ENCODE data around the gene GALNT2.

The GALNT2 gene

DNA sequence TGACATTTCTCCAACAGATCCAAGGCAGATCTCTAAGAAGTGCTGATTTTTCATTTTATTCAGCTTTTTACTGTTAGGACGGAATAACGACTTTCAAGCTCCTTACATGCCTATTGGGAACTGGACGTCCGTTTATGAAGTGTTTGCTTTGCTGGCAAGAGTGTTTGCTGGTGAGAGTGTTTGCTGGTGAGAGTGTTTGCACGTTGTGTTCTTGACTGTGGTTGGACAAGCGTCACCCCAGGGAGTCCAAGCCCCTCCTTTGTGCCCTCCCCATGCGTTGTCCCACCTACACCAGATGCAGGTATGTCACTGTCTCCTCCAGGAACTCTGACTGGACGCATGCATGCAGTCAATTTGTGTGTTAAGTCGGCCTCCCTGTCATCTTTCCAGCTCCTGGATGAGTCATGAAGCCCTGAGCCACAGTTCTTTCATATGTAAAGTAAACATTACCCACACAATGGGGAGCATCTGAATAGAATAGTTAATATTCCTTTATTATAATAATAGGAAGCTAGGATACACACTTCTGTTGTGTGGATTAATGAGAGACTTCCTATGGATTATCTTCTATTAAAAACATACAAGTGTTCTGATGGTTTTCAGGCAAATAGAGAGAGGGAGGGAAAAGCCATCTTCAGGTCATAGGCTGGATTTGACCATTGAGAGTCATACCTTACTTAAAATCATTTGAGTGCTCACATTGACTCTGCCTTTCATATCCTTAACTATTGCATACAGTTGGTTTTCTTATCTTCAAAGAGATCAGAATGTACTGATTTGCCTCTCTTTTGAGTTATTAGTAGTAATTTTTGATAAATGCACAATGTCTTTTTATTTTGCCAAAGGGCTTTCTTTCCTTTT, 119.2 kb downstream of the GALNT2 start:
- no peak overlapping the region for H4K91ac ChIP-seq (ENCODE audit: low read depth, low read length)
- H2BK5ac ChIP-seq (ENCODE audit: low read depth, low read length, poor library complexity): no peak overlapping the region
- H3K79me2 ChIP-seq (ENCODE audit: control insufficient read depth, insufficient read depth, low read length, poor library complexity): no peaks in the 10 kb centered on the region
- H2BK12ac ChIP-seq (ENCODE audit: low read length): no peak overlapping the region
- no peaks in the 10 kb centered on the region for H3K9me3 ChIP-seq (ENCODE audit: insufficient read depth, low read depth, low read length)
- H3K79me1 ChIP-seq (ENCODE audit: low read length): no peaks in the 10 kb centered on the region
- H3K36me3 ChIP-seq (ENCODE audit: control insufficient read depth in 1 of 2, insufficient read depth in 2 of 2, low read length in 2 of 2): peaks cover 0 to 5% of the 10 kb centered on the region in 2 experiments
- peaks cover 3 to 6% of the 10 kb centered on the region in 2 experiments for H3K4me1 ChIP-seq (ENCODE audit: control insufficient read depth in 1 of 2, insufficient read depth in 2 of 2, low read length in 2 of 2)
- H3K18ac ChIP-seq (ENCODE audit: low read length): no peak overlapping the region
- H4K8ac ChIP-seq (ENCODE audit: low read depth, low read length): no peak overlapping the region
- no peak overlapping the region for H2BK120ac ChIP-seq (ENCODE audit: insufficient read depth, low read length, poor library complexity)
- H3K4me2 ChIP-seq (ENCODE audit: low read length): no peak overlapping the region
- H3K9ac ChIP-seq (ENCODE audit: low read length): no peak overlapping the region
- no peak overlapping the region for H4K12ac ChIP-seq (ENCODE audit: low read depth, low read length)
- H3K14ac ChIP-seq (ENCODE audit: low read length): no peak overlapping the region
- DNase-seq: peak; percentile 15 to 61
- no CpG with 5 or more reads among the region's 9 CpGs for WGBS (ENCODE audit: extremely low coverage, insufficient coverage, insufficient read length)
- H3K4me3 ChIP-seq (ENCODE audit: low read depth, low read length): no peak overlapping the region
- H2AK5ac ChIP-seq (ENCODE audit: low read length): no peak overlapping the region
- no peak overlapping the region for H2AFZ ChIP-seq (ENCODE audit: insufficient read depth, low read length, poor library complexity)
- H3K27ac ChIP-seq (ENCODE audit: low read depth, low read length): no peak overlapping the region
- H3K27me3 ChIP-seq (ENCODE audit: insufficient read depth, low read length): no peaks in the 10 kb centered on the region
- H3K4ac ChIP-seq (ENCODE audit: low read depth, low read length): no peak overlapping the region
- no peak overlapping the region for H3K23ac ChIP-seq (ENCODE audit: low read length)

DNA sequence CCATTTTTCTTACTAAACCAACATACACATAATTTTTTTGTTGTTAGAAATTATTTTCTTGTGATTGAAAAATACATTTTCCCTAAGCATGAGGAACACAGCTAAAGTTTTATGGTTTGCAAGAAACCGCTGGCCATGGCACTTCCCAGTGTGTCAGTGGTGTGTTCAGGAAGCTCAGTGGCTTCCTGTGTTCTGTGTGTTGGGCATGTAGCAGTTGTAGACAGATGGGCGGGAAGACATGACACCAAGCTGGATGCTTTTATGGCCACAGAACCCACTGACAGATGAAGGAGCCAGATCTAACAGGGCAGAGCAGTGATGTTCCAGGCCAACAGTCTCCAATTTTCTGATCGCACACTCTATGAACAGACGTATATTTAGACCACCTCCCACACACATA, 119.8 kb downstream of the GALNT2 start:
- Histone ChIP-seq H3K4me1 (ENCODE audit: control insufficient read depth in 1 of 2, insufficient read depth in 2 of 2, low read length in 2 of 2) (peaks cover 3 to 6% of the 10 kb centered on the region in 2 experiments), H2BK12ac (ENCODE audit: low read length) (peak overlapping the region; percentile 67), H3K4me2 (ENCODE audit: low read length) (no peak overlapping the region), H3K36me3 (ENCODE audit: control insufficient read depth in 1 of 2, insufficient read depth in 2 of 2, low read length in 2 of 2) (peaks cover 0 to 3% of the 10 kb centered on the region in 2 experiments), H2AK5ac (ENCODE audit: low read length) (no peak overlapping the region), H2BK5ac (ENCODE audit: low read depth, low read length, poor library complexity) (no peak overlapping the region), H3K9me3 (ENCODE audit: insufficient read depth, low read depth, low read length) (no peaks in the 10 kb centered on the region), H3K23ac (ENCODE audit: low read length) (no peak overlapping the region), H3K18ac (ENCODE audit: low read length) (peak overlapping the region; percentile 82), H3K27ac (ENCODE audit: low read depth, low read length) (no peak overlapping the region), H3K4ac (ENCODE audit: low read depth, low read length) (no peak overlapping the region), H3K27me3 (ENCODE audit: insufficient read depth, low read length) (no peaks in the 10 kb centered on the region), H3K9ac (ENCODE audit: low read length) (no peak overlapping the region), H3K4me3 (ENCODE audit: low read depth, low read length) (no peak overlapping the region), H3K79me1 (ENCODE audit: low read length) (no peaks in the 10 kb centered on the region), H2BK120ac (ENCODE audit: insufficient read depth, low read length, poor library complexity) (no peak overlapping the region), H3K14ac (ENCODE audit: low read length) (no peak overlapping the region), H4K91ac (ENCODE audit: low read depth, low read length) (no peak overlapping the region), H4K8ac (ENCODE audit: low read depth, low read length) (no peak overlapping the region), H3K79me2 (ENCODE audit: control insufficient read depth, insufficient read depth, low read length, poor library complexity) (no peaks in the 10 kb centered on the region), H4K12ac (ENCODE audit: low read depth, low read length) (no peak overlapping the region), H2AFZ (ENCODE audit: insufficient read depth, low read length, poor library complexity) (no peak overlapping the region)
- no peak for DNase-seq
- no CpG with 5 or more reads among the region's 4 CpGs for WGBS (ENCODE audit: extremely low coverage, insufficient coverage, insufficient read length)

DNA sequence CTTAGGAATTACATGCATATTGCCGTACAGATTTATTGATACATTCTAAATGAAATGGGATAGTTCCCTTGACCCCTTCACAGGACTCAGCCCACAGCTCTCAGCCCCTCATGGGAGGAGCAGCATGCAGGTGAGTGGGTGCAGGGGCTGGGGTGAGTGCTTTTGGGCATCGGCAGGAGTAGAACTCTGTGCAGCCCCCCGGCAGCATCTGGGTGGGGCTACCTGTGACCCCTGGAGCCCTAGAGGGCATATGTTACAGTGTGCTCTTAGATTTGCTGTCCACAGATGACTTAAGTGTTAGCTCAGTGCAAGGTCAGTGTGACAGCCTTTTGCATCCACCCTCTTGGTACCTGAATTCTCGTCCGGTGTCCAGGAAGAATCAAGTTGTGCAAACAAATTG, 120.3 kb downstream of the GALNT2 start:
- peaks cover 0 to 3% of the 10 kb centered on the region in 2 experiments for H3K36me3 ChIP-seq (ENCODE audit: control insufficient read depth in 1 of 2, insufficient read depth in 2 of 2, low read length in 2 of 2)
- no peak overlapping the region for H4K91ac ChIP-seq (ENCODE audit: low read depth, low read length)
- H3K79me2 ChIP-seq (ENCODE audit: control insufficient read depth, insufficient read depth, low read length, poor library complexity): no peaks in the 10 kb centered on the region
- H3K9ac ChIP-seq (ENCODE audit: low read length): no peak overlapping the region
- no peak overlapping the region for H3K4me3 ChIP-seq (ENCODE audit: low read depth, low read length)
- H3K79me1 ChIP-seq (ENCODE audit: low read length): no peaks in the 10 kb centered on the region
- no peak overlapping the region for H3K23ac ChIP-seq (ENCODE audit: low read length)
- no peak overlapping the region for H3K14ac ChIP-seq (ENCODE audit: low read length)
- H2AFZ ChIP-seq (ENCODE audit: insufficient read depth, low read length, poor library complexity): no peak overlapping the region
- no peak overlapping the region for H2BK5ac ChIP-seq (ENCODE audit: low read depth, low read length, poor library complexity)
- no peak overlapping the region for H2AK5ac ChIP-seq (ENCODE audit: low read length)
- peaks cover 3 to 6% of the 10 kb centered on the region in 2 experiments for H3K4me1 ChIP-seq (ENCODE audit: control insufficient read depth in 1 of 2, insufficient read depth in 2 of 2, low read length in 2 of 2)
- no peak overlapping the region for H3K4me2 ChIP-seq (ENCODE audit: low read length)
- DNase-seq: no peak
- H4K12ac ChIP-seq (ENCODE audit: low read depth, low read length): no peak overlapping the region
- no peak overlapping the region for H3K18ac ChIP-seq (ENCODE audit: low read length)
- H2BK12ac ChIP-seq (ENCODE audit: low read length): no peak overlapping the region
- no peaks in the 10 kb centered on the region for H3K27me3 ChIP-seq (ENCODE audit: insufficient read depth, low read length)
- no peak overlapping the region for H4K8ac ChIP-seq (ENCODE audit: low read depth, low read length)
- H2BK120ac ChIP-seq (ENCODE audit: insufficient read depth, low read length, poor library complexity): no peak overlapping the region
- no peak overlapping the region for H3K27ac ChIP-seq (ENCODE audit: low read depth, low read length)
- H3K9me3 ChIP-seq (ENCODE audit: insufficient read depth, low read depth, low read length): no peaks in the 10 kb centered on the region
- no peak overlapping the region for H3K4ac ChIP-seq (ENCODE audit: low read depth, low read length)
- WGBS (ENCODE audit: extremely low coverage, insufficient coverage, insufficient read length): no CpG with 5 or more reads among the region's 5 CpGs

DNA sequence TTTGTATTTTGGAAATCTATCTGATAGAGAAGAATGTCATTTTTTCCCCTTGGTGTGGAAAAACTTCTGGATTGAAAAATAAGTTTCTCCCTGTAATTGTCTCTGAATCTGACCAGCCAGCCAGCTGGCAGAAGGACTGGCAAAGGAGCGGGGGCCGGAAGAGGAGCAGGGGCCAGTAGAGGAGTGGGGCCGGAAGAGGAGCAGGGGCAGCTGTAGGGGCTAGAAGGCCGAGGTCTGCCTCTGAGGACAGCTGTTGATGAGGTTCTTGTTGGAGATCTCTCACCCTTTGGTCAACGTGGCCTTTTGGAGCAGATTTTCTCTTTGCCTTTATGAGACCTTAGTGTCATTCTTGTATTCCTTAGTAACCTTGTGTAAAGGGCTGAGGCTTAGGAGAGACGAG, 121.8 kb downstream of the GALNT2 start:
- Histone ChIP-seq H3K9me3 (ENCODE audit: insufficient read depth, low read depth, low read length) (no peaks in the 10 kb centered on the region), H3K18ac (ENCODE audit: low read length) (no peak overlapping the region), H4K12ac (ENCODE audit: low read depth, low read length) (no peak overlapping the region), H3K4me1 (ENCODE audit: control insufficient read depth in 1 of 2, insufficient read depth in 2 of 2, low read length in 2 of 2) (peaks cover 3 to 9% of the 10 kb centered on the region in 2 experiments), H3K36me3 (ENCODE audit: control insufficient read depth in 1 of 2, insufficient read depth in 2 of 2, low read length in 2 of 2) (peaks cover 2 to 3% of the 10 kb centered on the region in 2 experiments), H3K14ac (ENCODE audit: low read length) (no peak overlapping the region), H2AFZ (ENCODE audit: insufficient read depth, low read length, poor library complexity) (no peak overlapping the region), H2BK5ac (ENCODE audit: low read depth, low read length, poor library complexity) (no peak overlapping the region), H3K27ac (ENCODE audit: low read depth, low read length) (no peak overlapping the region), H2AK5ac (ENCODE audit: low read length) (no peak overlapping the region), H3K27me3 (ENCODE audit: insufficient read depth, low read length) (no peaks in the 10 kb centered on the region), H4K8ac (ENCODE audit: low read depth, low read length) (no peak overlapping the region), H3K79me2 (ENCODE audit: control insufficient read depth, insufficient read depth, low read length, poor library complexity) (no peaks in the 10 kb centered on the region), H3K4me3 (ENCODE audit: low read depth, low read length) (no peak overlapping the region), H3K23ac (ENCODE audit: low read length) (no peak overlapping the region), H3K4ac (ENCODE audit: low read depth, low read length) (no peak overlapping the region), H2BK120ac (ENCODE audit: insufficient read depth, low read length, poor library complexity) (no peak overlapping the region), H3K4me2 (ENCODE audit: low read length) (no peak overlapping the region), H3K79me1 (ENCODE audit: low read length) (no peaks in the 10 kb centered on the region), H2BK12ac (ENCODE audit: low read length) (no peak overlapping the region), H3K9ac (ENCODE audit: low read length) (no peak overlapping the region), H4K91ac (ENCODE audit: low read depth, low read length) (no peak overlapping the region)
- no peak for DNase-seq
- WGBS (ENCODE audit: extremely low coverage, insufficient coverage, insufficient read length): no CpG with 5 or more reads among the region's 6 CpGs

All from trophoblast cell (in vitro differentiated cells and primary cell).